ENCODE results near the gene TPX2. TPM values are rescaled to one million over a fixed set of nuclear protein-coding genes. Genes with fewer than 3 reads are reported as not detected.

Gene TPX2
- polyA plus RNA-seq, 1 donor, result 21.5 TPM

DNA sequence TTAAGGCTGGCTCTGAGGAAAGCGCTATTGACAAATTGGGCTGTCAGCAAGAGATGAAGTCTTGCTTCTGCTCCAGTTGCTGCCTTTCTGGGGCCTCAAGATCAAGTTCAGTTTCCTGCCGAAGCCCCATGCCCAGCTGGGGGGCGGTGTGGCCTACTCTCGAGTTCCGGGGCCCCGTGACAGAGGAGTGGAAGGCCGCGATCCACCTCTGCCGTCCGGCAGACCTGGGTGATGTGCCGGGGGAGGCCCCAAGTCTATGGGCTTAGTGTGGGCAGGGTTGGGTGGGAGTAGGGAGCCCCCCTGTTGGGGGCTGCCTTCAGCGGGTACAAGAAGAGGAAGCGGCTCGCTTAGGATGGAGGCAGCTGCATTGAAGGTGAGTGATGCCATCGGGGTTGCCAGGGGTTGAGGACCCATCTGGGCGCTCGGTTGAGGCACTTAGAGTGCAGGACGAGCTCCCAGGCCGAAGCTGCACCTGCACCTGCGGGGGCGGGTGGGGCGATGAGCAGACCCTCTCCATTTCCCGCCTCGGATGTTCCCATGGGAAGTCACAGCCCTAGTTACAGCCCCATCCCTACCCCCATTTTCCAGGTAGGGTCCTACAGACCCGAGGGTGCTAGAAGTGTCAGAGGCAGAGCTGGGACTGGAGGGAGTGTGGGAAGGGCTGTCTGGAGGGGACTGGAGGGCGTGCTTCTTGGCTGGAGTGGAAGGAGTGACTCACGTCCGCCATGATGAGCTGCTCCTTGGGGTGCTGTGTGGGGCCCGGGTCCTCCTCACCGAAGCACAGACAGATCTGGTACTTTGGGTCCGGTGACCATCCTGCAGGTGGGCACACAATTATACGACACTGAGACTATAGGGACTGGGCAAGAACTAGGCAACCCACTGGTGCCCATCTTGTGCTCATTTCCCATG lies 109.3 kb downstream of the TPX2 start:
- DNase-seq (ENCODE audit: low read depth), result no peak

DNA sequence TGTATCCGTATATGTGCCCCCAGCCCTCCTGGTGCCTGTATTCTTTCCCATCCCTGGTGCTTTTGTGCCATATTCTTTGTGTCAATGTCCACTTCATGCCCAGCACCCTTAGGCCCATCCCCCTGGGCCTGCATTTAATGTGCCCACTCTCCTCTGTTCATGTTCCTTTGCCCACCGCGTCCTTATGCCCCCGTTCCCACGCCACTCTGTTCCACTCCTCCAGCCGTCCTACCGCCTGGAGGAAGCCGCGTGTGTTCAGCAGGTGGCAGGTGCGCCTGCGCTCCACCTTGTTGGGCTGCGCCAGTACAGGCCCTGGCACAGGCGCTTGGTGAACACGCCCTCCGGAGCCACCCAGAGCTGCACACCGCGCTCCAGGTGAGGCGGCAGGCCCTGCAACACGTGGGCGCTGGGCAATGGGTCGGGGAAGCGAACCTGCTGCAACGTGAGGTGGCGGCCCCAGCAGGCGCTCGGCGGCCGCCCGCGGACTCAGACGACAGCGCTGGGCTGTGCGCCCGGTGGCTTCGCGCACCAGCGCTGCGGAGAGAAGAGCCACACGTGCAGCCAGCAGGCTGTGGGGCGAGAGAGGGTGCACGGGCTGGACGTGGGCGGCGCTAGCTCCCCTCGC lies 110.3 kb downstream of the TPX2 start:
- DNase-seq (ENCODE audit: low read depth), result no peak

Other genes with a start within 250 kb of the TPX2 start
- gene HM13, start 224.8 kb upstream of the TPX2 start, polyA plus RNA-seq (ENCODE audit: insufficient read length), result 73.3 TPM
- gene ID1, start 134.0 kb upstream of the TPX2 start, polyA plus RNA-seq (ENCODE audit: insufficient read length), result 16.6 TPM
- gene COX4I2, start 101.4 kb upstream of the TPX2 start, polyA plus RNA-seq (ENCODE audit: insufficient read length), result 7.0 TPM
- 29.8 TPM for gene BCL2L1, start 16.4 kb upstream of the TPX2 start, polyA plus RNA-seq (ENCODE audit: insufficient read length)
- 60.0 TPM for gene MYLK2, start 80.1 kb downstream of the TPX2 start, polyA plus RNA-seq (ENCODE audit: insufficient read length)
- gene FOXS1, start 106.3 kb downstream of the TPX2 start, polyA plus RNA-seq (ENCODE audit: insufficient read length), result 5.9 TPM
- gene DUSP15, start 131.2 kb downstream of the TPX2 start, polyA plus RNA-seq (ENCODE audit: insufficient read length), result 1.7 TPM
- 0.29 TPM for gene TTLL9, start 131.3 kb downstream of the TPX2 start, polyA plus RNA-seq (ENCODE audit: insufficient read length)
- 16.8 TPM for gene PDRG1, start 212.8 kb downstream of the TPX2 start, polyA plus RNA-seq (ENCODE audit: insufficient read length)
- gene XKR7, start 228.9 kb downstream of the TPX2 start, polyA plus RNA-seq (ENCODE audit: insufficient read length), result 0.04 TPM